Neural cell (in vitro differentiated cells): ENCODE data around the gene PUM2. TPM values are rescaled to one million over a fixed set of nuclear protein-coding genes. Genes with fewer than 3 reads are reported as not detected.

ENCODE experiments used
- H2AFZ ChIP-seq: fragments of 200-600, 300-800 bp; sonication (generic), shearing (Covaris generic); 2 replicates; pipeline ENCODE4 v1.6.0; 2014; ENCODE audit warnings: low read depth, mild to moderate bottlenecking, antibody characterized with exemption, low read length, moderate library complexity
- H3F3A ChIP-seq: fragments of 200-600 bp; shearing (Covaris generic); 2 replicates; pipeline ENCODE4 v1.6.1; 2016; ENCODE audit warnings: mild to moderate bottlenecking, moderate library complexity, mixed read lengths, antibody characterized with exemption, low read length; ENCODE audit not compliant: insufficient read depth, poor library complexity, severe bottlenecking
- H3K27ac ChIP-seq: fragments of 200-600, 300-800 bp; sonication (generic), shearing (Covaris generic); 2 replicates; pipeline ENCODE4 v1.5.1; 2014; ENCODE audit warnings: mild to moderate bottlenecking, low read length, moderate library complexity
- H3K27me3 ChIP-seq: fragments of 300-800, 200-600 bp; sonication (generic), shearing (Covaris generic); 2 replicates; pipeline ENCODE4 v1.6.0; 2014; ENCODE audit warnings: mild to moderate bottlenecking, low read depth, low read length, moderate library complexity; ENCODE audit not compliant: insufficient read depth
- H3K36me3 ChIP-seq: fragments of 300-800, 200-600 bp; sonication (generic), shearing (Covaris generic); 2 replicates; pipeline ENCODE4 v1.5.1; 2014; ENCODE audit warnings: mild to moderate bottlenecking, antibody characterized with exemption, low read length, moderate library complexity; ENCODE audit not compliant: insufficient read depth
- H3K4me2 ChIP-seq: fragments of 300-800, 200-600 bp; sonication (generic), shearing (Covaris generic); 2 replicates; pipeline ENCODE4 v1.6.0; 2014; ENCODE audit warnings: mild to moderate bottlenecking, low read length
- H3K4me3 ChIP-seq: fragments of 300-800, 200-600 bp; sonication (generic), shearing (Covaris generic); 2 replicates; pipeline ENCODE4 v1.5.1; 2014; ENCODE audit warnings: mild to moderate bottlenecking, low read length, moderate library complexity
- H3K79me2 ChIP-seq: fragments of 200-600 bp; shearing (Covaris generic); replicated peaks from 2 replicates; pipeline ENCODE4 v1.6.0; 2014; ENCODE audit warnings: mild to moderate bottlenecking, low read length, moderate library complexity; ENCODE audit not compliant: insufficient read depth
- H3K9ac ChIP-seq: fragments of 300-800, 200-600 bp; sonication (generic), shearing (Covaris generic); 2 replicates; pipeline ENCODE4 v1.6.1; 2016; ENCODE audit warnings: mild to moderate bottlenecking, low read length, mixed read lengths
- H3K9me2 ChIP-seq: fragments of 200-600 bp; shearing (Covaris generic); 2 replicates; pipeline ENCODE4 v1.6.1; 2016; ENCODE audit warnings: mild to moderate bottlenecking, low read length, mixed read lengths; ENCODE audit not compliant: insufficient read depth
- H3K9me3 ChIP-seq: fragments of 200-600, 300-800 bp; sonication (generic), shearing (Covaris generic); 2 replicates; pipeline ENCODE4 v1.6.1; 2016; ENCODE audit warnings: mild to moderate bottlenecking, mixed run types, low read length, moderate library complexity, mixed read lengths
- H4K20me1 ChIP-seq: fragments of 200-600 bp; shearing (Covaris generic); 2 replicates; pipeline ENCODE4 v1.6.1; 2016; ENCODE audit warnings: mild to moderate bottlenecking, mixed run types; ENCODE audit not compliant: insufficient read depth
- EP300 ChIP-seq: fragments of 450-650 bp; conservative IDR thresholded peaks from 2 replicates; pipeline ENCODE4 v1.6.1; 2014; ENCODE audit warnings: antibody characterized with exemption, mild to moderate bottlenecking, moderate library complexity; ENCODE audit not compliant: poor library complexity, severe bottlenecking
- EZH2 ChIP-seq: fragments of 200-600, 300-800 bp; shearing (Covaris generic), sonication (generic); IDR thresholded peaks from 2 replicates; pipeline ENCODE4 v1.6.1; 2014; ENCODE audit warnings: antibody characterized with exemption, low read length, borderline replicate concordance, mild to moderate bottlenecking; ENCODE audit not compliant: insufficient read depth, poor library complexity, severe bottlenecking
- MXI1 ChIP-seq: fragments of 450-650 bp; conservative IDR thresholded peaks from 2 replicates; pipeline ENCODE4 v1.6.1; 2014; ENCODE audit warnings: antibody characterized with exemption, mild to moderate bottlenecking; ENCODE audit not compliant: poor library complexity, severe bottlenecking
- POLR2AphosphoS5 ChIP-seq: IDR thresholded peaks from 2 replicates; pipeline ENCODE4 v1.6.1; 2012
- RAD21 ChIP-seq: fragments of 450-650 bp; conservative IDR thresholded peaks from 2 replicates; pipeline ENCODE4 v1.6.1; 2014; ENCODE audit warnings: antibody characterized with exemption, mild to moderate bottlenecking, moderate library complexity
- SMC3 ChIP-seq: fragments of 450-650 bp; conservative IDR thresholded peaks from 2 replicates; pipeline ENCODE4 v1.6.1; 2014; ENCODE audit warnings: antibody characterized with exemption, mild to moderate bottlenecking, moderate library complexity; ENCODE audit not compliant: poor library complexity
- TAF1 ChIP-seq: IDR thresholded peaks from 2 replicates; pipeline ENCODE4 v1.6.1; 2012; ENCODE audit warnings: low read depth
- polyA plus RNA-seq: library from polyadenylated mRNA; depleted of rRNA; stranded (reverse); fragments of >200 nt; gene quantifications from 2 replicates; pipeline ENCODE4 v1.2.3, GENCODE V29; 2014
- TF ChIP-seq, protein P1 (sequence below): IDR thresholded peaks from 2 replicates; pipeline ENCODE4 v1.6.1; 2012; ENCODE audit warnings: borderline replicate concordance
- TF ChIP-seq, protein P2 (sequence below): fragments of 450-650 bp; IDR thresholded peaks from 2 replicates; pipeline ENCODE4 v1.5.1; 2014; ENCODE audit warnings: antibody characterized with exemption, mild to moderate bottlenecking, moderate library complexity; ENCODE audit not compliant: poor library complexity, severe bottlenecking

The PUM2 gene
- polyA plus RNA-seq, 1 donor from 2014 or later: 37.0 TPM

GRCh38 chr2:20390524-20391123 is 40.0 kb upstream of the PUM2 start:
- no peak overlapping the region for H2AFZ ChIP-seq
- TF ChIP-seq EZH2: no peak
- no peak for TF ChIP-seq MXI1
- TF ChIP-seq EP300: no peak
- TF ChIP-seq SMC3: no peak
- no peak for TF ChIP-seq POLR2AphosphoS5
- TF ChIP-seq TAF1: no peak
- TF ChIP-seq, protein P1, sequence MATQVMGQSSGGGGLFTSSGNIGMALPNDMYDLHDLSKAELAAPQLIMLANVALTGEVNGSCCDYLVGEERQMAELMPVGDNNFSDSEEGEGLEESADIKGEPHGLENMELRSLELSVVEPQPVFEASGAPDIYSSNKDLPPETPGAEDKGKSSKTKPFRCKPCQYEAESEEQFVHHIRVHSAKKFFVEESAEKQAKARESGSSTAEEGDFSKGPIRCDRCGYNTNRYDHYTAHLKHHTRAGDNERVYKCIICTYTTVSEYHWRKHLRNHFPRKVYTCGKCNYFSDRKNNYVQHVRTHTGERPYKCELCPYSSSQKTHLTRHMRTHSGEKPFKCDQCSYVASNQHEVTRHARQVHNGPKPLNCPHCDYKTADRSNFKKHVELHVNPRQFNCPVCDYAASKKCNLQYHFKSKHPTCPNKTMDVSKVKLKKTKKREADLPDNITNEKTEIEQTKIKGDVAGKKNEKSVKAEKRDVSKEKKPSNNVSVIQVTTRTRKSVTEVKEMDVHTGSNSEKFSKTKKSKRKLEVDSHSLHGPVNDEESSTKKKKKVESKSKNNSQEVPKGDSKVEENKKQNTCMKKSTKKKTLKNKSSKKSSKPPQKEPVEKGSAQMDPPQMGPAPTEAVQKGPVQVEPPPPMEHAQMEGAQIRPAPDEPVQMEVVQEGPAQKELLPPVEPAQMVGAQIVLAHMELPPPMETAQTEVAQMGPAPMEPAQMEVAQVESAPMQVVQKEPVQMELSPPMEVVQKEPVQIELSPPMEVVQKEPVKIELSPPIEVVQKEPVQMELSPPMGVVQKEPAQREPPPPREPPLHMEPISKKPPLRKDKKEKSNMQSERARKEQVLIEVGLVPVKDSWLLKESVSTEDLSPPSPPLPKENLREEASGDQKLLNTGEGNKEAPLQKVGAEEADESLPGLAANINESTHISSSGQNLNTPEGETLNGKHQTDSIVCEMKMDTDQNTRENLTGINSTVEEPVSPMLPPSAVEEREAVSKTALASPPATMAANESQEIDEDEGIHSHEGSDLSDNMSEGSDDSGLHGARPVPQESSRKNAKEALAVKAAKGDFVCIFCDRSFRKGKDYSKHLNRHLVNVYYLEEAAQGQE: no peak
- no peak for TF ChIP-seq RAD21
- TF ChIP-seq, protein P2, sequence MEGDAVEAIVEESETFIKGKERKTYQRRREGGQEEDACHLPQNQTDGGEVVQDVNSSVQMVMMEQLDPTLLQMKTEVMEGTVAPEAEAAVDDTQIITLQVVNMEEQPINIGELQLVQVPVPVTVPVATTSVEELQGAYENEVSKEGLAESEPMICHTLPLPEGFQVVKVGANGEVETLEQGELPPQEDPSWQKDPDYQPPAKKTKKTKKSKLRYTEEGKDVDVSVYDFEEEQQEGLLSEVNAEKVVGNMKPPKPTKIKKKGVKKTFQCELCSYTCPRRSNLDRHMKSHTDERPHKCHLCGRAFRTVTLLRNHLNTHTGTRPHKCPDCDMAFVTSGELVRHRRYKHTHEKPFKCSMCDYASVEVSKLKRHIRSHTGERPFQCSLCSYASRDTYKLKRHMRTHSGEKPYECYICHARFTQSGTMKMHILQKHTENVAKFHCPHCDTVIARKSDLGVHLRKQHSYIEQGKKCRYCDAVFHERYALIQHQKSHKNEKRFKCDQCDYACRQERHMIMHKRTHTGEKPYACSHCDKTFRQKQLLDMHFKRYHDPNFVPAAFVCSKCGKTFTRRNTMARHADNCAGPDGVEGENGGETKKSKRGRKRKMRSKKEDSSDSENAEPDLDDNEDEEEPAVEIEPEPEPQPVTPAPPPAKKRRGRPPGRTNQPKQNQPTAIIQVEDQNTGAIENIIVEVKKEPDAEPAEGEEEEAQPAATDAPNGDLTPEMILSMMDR: no peak

GRCh38 chr2:20384953-20385352 is 34.3 kb upstream of the PUM2 start:
- Histone ChIP-seq H3K4me3 (no peak overlapping the region), H3K27me3 (no peaks in the 10 kb centered on the region), H3K36me3 (no peaks in the 10 kb centered on the region), H3K9ac (no peak overlapping the region), H3K27ac (no peak overlapping the region), H3K9me2 (no peaks in the 10 kb centered on the region), H3K4me2 (no peak overlapping the region), H3F3A (no peaks in the 10 kb centered on the region), H3K79me2 (no peaks in the 10 kb centered on the region), H4K20me1 (no peaks in the 10 kb centered on the region), H3K9me3 (no peaks in the 10 kb centered on the region), H2AFZ (no peak overlapping the region)
- TF ChIP-seq MXI1 (no peak), EP300 (no peak), EZH2 (no peak)
- TF ChIP-seq, protein P1: no peak

More at GRCh38 chr2:20390524-20391123, 40.0 kb upstream of the PUM2 start:
- no peaks in the 10 kb centered on the region for H4K20me1 ChIP-seq
- no peak overlapping the region for H3K9ac ChIP-seq
- H3K9me3 ChIP-seq: no peaks in the 10 kb centered on the region
- no peaks in the 10 kb centered on the region for H3F3A ChIP-seq
- H3K4me3 ChIP-seq: no peak overlapping the region
- H3K36me3 ChIP-seq: no peaks in the 10 kb centered on the region
- no peak overlapping the region for H3K4me2 ChIP-seq
- H3K9me2 ChIP-seq: no peaks in the 10 kb centered on the region
- H3K27me3 ChIP-seq: no peaks in the 10 kb centered on the region
- no peak overlapping the region for H3K27ac ChIP-seq
- no peaks in the 10 kb centered on the region for H3K79me2 ChIP-seq
